Naive thymus-derived CD4-positive, alpha-beta T cell (primary cell): Measurements from ENCODE around the gene ZNF266. TPM values are rescaled to one million over a fixed set of nuclear protein-coding genes. Genes with fewer than 3 reads are reported as not detected.
A peak's percentile ranks its signal among the peaks of the same experiment; 100 is the strongest.

ENCODE experiments used
- ATAC-seq: fragments of 150-1000 bp; cut with Tn5 transposase; 2 replicates; pipeline ENCODE4 v1.10.0; 2021; ENCODE audit warnings: mild to moderate bottlenecking, moderate library complexity
- CTCF ChIA-PET: fragments of 350-600 bp; sonication (Branson Sonifier 250); formaldehyde crosslinking; loops from one replicate; lab custom pipeline; 2021; ENCODE audit warnings: antibody characterized with exemption; lab: Charles Lee
- POLR2A ChIA-PET: fragments of 350-600 bp; sonication (Branson Sonifier 250); formaldehyde crosslinking; loops from one replicate; lab custom pipeline; 2021; ENCODE audit warnings: antibody characterized with exemption, inconsistent platforms; lab: Charles Lee
- DNase-seq, 9 donors: peaks; one replicate each; pipeline versions ENCODE4 v3.0.0 to v3.0.0-alpha.2; 2020 to 2022; ENCODE audit warnings: mixed read lengths in 1 of 9
- H3K27ac ChIP-seq: one replicate; pipeline ENCODE4 v1.7.0; 2013; ENCODE audit warnings: mild to moderate bottlenecking, low read depth, low read length, moderate library complexity
- H3K27me3 ChIP-seq, 2 donors: one replicate each; pipeline ENCODE4 v1.7.0; 2013; ENCODE audit warnings: low read length in 2 of 2, mild to moderate bottlenecking in 2 of 2, moderate library complexity in 2 of 2; ENCODE audit not compliant: control insufficient read depth in 2 of 2, insufficient read depth in 2 of 2
- H3K36me3 ChIP-seq, 3 experiments: 1 replicate in 2 of 3; 2 replicates in 1 of 3; pipeline ENCODE4 v1.7.0; 2013; ENCODE audit warnings: low read length in 3 of 3, mild to moderate bottlenecking in 3 of 3, moderate library complexity in 1 of 3; ENCODE audit not compliant: insufficient read depth in 3 of 3, control insufficient read depth in 2 of 3
- H3K4me1 ChIP-seq, 2 donors: one replicate each; pipeline ENCODE4 v1.7.0; 2013; ENCODE audit warnings: low read length in 2 of 2, mild to moderate bottlenecking in 2 of 2, moderate library complexity in 1 of 2; ENCODE audit not compliant: control insufficient read depth in 2 of 2, insufficient read depth in 2 of 2
- H3K4me3 ChIP-seq: 2 replicates; pipeline ENCODE4 v1.7.0; 2013; ENCODE audit warnings: mild to moderate bottlenecking, low read length
- H3K9me3 ChIP-seq, 3 experiments: 1 replicate in 2 of 3; 2 replicates in 1 of 3; pipeline ENCODE4 v1.7.0; 2013; ENCODE audit warnings: low read length in 3 of 3; ENCODE audit not compliant: control insufficient read depth in 2 of 3
- H3K27ac Mint-ChIP-seq, 9 donors: one replicate each; pipeline ENCODE4 v1.8.0; 2020 to 2022; ENCODE audit warnings: mixed read lengths in 9 of 9, mild to moderate bottlenecking in 8 of 9, moderate library complexity in 5 of 9, inconsistent platforms in 2 of 9
- H3K27me3 Mint-ChIP-seq, 5 donors: one replicate each; pipeline ENCODE4 v1.8.0; 2021 to 2022; ENCODE audit warnings: mixed read lengths in 5 of 5, mild to moderate bottlenecking in 1 of 5
- H3K36me3 Mint-ChIP-seq, 5 donors: one replicate each; pipeline ENCODE4 v1.8.0; 2020 to 2022; ENCODE audit warnings: mixed read lengths in 5 of 5, mild to moderate bottlenecking in 3 of 5, inconsistent platforms in 1 of 5
- H3K4me1 Mint-ChIP-seq, 7 donors: one replicate each; pipeline ENCODE4 v1.8.0; 2020 to 2022; ENCODE audit warnings: mixed read lengths in 7 of 7, mild to moderate bottlenecking in 3 of 7, inconsistent platforms in 1 of 7
- H3K4me3 Mint-ChIP-seq, 10 donors: one replicate each; pipeline ENCODE4 v1.8.0; 2020 to 2022; ENCODE audit warnings: mild to moderate bottlenecking in 10 of 10, mixed read lengths in 10 of 10, moderate library complexity in 6 of 10, inconsistent platforms in 2 of 10
- H3K9me3 Mint-ChIP-seq, 11 donors: one replicate each; pipeline ENCODE4 v1.8.0; 2020 to 2022; ENCODE audit warnings: mixed read lengths in 11 of 11, mild to moderate bottlenecking in 4 of 11, inconsistent platforms in 1 of 11, moderate library complexity in 1 of 11
- intact Hi-C, 2 donors: fragments of 100-400 bp; cut with micrococcal nuclease; formaldehyde crosslinking; loops; one replicate each; pipeline ENCODE4 v1.15.1; 2023
- polyA plus RNA-seq, 2 donors: library from polyadenylated mRNA; unstranded; fragments of 300-500 nt; fragmentation: Illumina TruSeq; gene quantifications; one replicate each; pipeline ENCODE4 v1.2.3, GENCODE V29; 2021
- total RNA-seq, 6 experiments: library from RNA in 5 of 6; stranded (reverse) in 5 of 6; gene quantifications; 1 replicate in 5 of 6; 2 replicates in 1 of 6; pipeline ENCODE4 v1.2.3 and lab custom pipeline; 2021 to 2026

Gene ZNF266
- total RNA-seq = 10 to 100 TPM; 34.0 to 73.9 (median 55.0) TPM
- polyA plus RNA-seq = 10 to 100 TPM; 23.1 to 29.5 TPM
- 187 reads per million, percentile 92 among the genes with 10 or more reads in this experiment for total RNA-seq (lab: John Stamatoyannopoulos, UW)

DNA sequence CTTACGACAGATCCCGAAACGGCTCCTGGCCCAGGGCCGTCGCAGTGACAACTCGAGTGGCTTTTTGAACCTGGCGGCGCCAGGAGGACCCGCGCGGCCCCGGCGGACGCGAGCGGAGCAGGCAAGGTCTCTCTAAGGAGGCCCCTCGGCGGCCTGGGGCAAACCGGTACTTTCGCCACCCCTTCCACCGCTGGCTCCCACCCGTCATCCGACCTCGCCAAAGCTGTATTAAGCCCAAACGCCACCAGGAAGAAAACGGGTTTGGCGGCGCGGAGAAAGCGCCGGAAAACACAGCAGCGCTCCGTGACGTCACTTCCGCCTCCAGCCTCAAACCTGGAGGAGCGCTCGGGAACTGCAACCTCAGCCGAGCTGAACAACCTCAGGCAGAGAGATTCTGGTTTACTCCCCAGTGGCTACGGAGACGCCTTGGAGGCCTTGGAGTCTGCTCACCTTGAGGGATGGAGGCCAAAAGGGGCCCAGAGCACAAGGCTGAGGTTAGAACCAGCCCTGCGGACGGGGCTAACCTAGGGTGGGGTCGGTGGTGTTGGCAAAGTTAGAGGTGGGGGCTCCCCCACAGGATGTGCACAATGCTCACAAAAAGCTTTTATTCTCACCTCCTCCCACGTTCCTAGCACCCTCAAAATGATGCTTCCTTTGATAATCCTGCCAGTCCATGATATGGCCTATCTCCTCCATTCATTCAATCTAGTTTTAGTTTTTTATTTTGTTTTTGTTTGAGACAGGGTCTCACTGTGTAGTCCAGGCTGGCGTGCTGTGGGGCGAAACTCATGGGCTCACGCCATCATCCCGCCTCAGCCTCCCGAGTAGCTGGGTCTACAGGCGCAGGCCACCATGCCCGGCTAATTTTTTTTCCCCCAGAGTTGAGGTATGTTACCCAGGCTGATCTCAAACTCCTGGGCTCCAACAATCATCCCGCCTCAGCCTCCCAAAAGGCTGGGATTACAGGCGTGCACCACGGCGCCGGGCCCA, at the start of gene ZNF266:
Gene ZNF266 (minus strand): TSS at position 295 of the 990 bp plus-strand sequence. CDS start 15,484 bp downstream, outside the sequence.
- Mint-ChIP-seq H3K9me3 (peaks cover 3 to 36% (median 8%) of the 10 kb centered on the region in 11 donors), H3K36me3 (peaks cover 23 to 46% (median 43%) of the 10 kb centered on the region in 5 donors), H3K27ac (peak within 1 kb of the TSS; percentile 95 to 99 (median 98)), H3K4me3 (peak within 1 kb of the TSS; percentile 89 to 97 (median 93)), H3K27me3 (no peaks in the 10 kb centered on the region), H3K4me1 (peaks cover 20 to 54% (median 48%) of the 10 kb centered on the region in 7 donors)
- H3K27me3 ChIP-seq = no peaks in the 10 kb centered on the region
- peaks cover 6 to 34% (median 7%) of the 10 kb centered on the region in 3 experiments for H3K36me3 ChIP-seq
- H3K4me3 ChIP-seq = peak within 1 kb of the TSS; percentile 73
- intact Hi-C loops = loop anchor here (1.0 to 5.0 kb wide), 13 partner anchors 103 to 603 kb away; partner anchors contain the start of genes ZNF121 (in 2 of the 2), ZNF317 (in 2 of the 2), ZNF426 (in 2 of the 2) and ZNF559 (in 2 of the 2)
- ATAC-seq (peak; percentile 92), DNase-seq (peak; percentile 82 to 93 (median 91))
- ChIA-PET CTCF (interaction anchor here (0.6 kb wide), 1 partner anchor 837 kb away, joined by 3 read pairs; no protein-coding TSS in a partner anchor), POLR2A (interaction anchor here (0.6 to 2.5 kb wide), 10 partner anchors 12 to 604 kb away, joined by 3 to 10 read pairs (median 3); partner anchors contain the start of genes ZNF121, ZNF317 and ZNF559)
- peaks cover 0 to 3% (median 0%) of the 10 kb centered on the region in 3 experiments for H3K9me3 ChIP-seq
- H3K4me1 ChIP-seq = peaks cover 26 to 27% of the 10 kb centered on the region in 2 donors
- peak within 1 kb of the TSS; percentile 94 for H3K27ac ChIP-seq

DNA sequence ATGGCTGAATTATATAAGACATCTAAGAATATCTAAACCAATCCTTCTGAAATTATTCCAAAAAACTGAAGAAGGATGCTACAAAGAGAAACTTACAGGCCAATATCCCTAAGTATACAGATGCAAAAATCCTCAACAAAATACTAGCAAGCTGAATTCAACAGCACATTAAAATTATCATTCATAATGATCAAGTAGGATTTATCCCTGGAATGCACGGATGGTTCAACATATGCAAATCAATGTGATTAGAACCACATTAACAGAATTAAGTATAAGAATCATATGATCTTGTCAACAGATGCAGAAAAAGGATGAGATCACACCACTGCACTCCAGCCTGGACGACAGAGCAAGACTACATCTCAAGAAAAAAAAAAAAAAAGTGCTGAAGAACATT, 49.8 kb upstream of the ZNF266 start:
- Histone ChIP-seq H3K27me3 (no peaks in the 10 kb centered on the region), H3K4me3 (no peak overlapping the region), H3K36me3 (no peaks in the 10 kb centered on the region), H3K9me3 (peaks cover 6 to 40% (median 9%) of the 10 kb centered on the region in 3 experiments), H3K27ac (no peak overlapping the region), H3K4me1 (no peaks in the 10 kb centered on the region)
- DNase-seq = no peak
- no peak for ATAC-seq
- Mint-ChIP-seq H3K27ac (no peak overlapping the region), H3K4me3 (no peak overlapping the region), H3K9me3 (peaks cover 4 to 83% (median 53%) of the 10 kb centered on the region in 11 donors), H3K36me3 (peaks cover 0 to 16% (median 5%) of the 10 kb centered on the region in 5 donors), H3K27me3 (no peaks in the 10 kb centered on the region), H3K4me1 (no peaks in the 10 kb centered on the region)
- CTCF ChIA-PET = no interaction called here
- intact Hi-C loops = no loop called here
- POLR2A ChIA-PET = no interaction called here

DNA sequence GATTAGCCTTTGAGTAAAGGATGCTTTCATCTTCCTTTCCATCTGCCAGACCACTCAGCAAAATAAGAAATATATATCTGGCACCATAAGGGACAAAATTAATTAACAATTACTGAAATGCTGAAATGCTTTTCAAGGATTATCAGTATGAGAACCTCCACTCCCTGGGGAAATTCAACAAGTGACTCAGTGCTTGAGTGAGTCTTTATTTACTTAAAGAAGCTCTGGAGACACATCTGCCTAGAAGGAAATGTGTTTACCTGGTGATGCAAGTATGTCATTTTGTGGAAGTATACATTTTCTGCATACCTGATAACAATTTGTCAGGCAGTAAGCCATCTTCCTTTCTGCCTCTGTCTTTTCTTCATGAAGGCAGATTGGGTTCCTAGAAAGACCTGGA, 39.6 kb upstream of the ZNF266 start:
- H3K4me3 ChIP-seq = no peak overlapping the region
- no peaks in the 10 kb centered on the region for H3K4me1 ChIP-seq
- Mint-ChIP-seq H3K4me3 (no peak overlapping the region), H3K27ac (no peak overlapping the region), H3K36me3 (peaks cover 0 to 29% (median 3%) of the 10 kb centered on the region in 5 donors), H3K27me3 (peaks cover 0 to 3% (median 0%) of the 10 kb centered on the region in 5 donors), H3K4me1 (no peaks in the 10 kb centered on the region), H3K9me3 (peaks cover 8 to 99% (median 53%) of the 10 kb centered on the region in 11 donors)
- ChIA-PET CTCF (no interaction called here), POLR2A (no interaction called here)
- intact Hi-C loops = no loop called here
- no peak overlapping the region for H3K27ac ChIP-seq
- DNase-seq (no peak), ATAC-seq (no peak)
- no peaks in the 10 kb centered on the region for H3K27me3 ChIP-seq
- H3K36me3 ChIP-seq = no peaks in the 10 kb centered on the region
- H3K9me3 ChIP-seq = peaks cover 0 to 18% (median 0%) of the 10 kb centered on the region in 3 experiments

DNA sequence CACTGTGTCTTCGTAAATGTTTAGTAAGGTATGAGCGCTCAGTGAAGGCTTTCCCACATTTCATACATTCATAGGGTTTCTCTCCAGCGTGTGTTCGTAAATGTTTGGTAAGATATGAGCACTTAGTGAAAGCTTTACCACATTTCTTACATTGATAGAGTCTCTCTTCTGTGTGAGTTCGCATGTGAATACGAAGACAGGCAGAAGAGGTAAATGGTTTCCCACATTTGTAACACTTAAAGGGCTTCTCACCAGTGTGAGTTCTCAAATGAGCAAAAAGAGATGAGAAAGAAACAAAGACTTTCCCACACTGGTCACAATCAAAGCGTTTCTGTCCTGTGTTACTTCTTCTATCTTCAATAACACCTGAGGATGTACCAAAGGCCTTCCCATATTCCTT, 31.8 kb upstream of the ZNF266 start:
- H3K9me3 Mint-ChIP-seq = peaks cover 11 to 100% (median 58%) of the 10 kb centered on the region in 11 donors
- POLR2A ChIA-PET = no interaction called here
- H3K27ac ChIP-seq = no peak overlapping the region
- CTCF ChIA-PET = no interaction called here
- peaks cover 10 to 65% (median 19%) of the 10 kb centered on the region in 3 experiments for H3K9me3 ChIP-seq
- H3K27ac Mint-ChIP-seq = no peak overlapping the region
- intact Hi-C loops = no loop called here
- no peaks in the 10 kb centered on the region for H3K4me1 ChIP-seq
- DNase-seq = no peak
- no peaks in the 10 kb centered on the region for H3K27me3 Mint-ChIP-seq
- H3K4me3 Mint-ChIP-seq = no peak overlapping the region
- no peak overlapping the region for H3K4me3 ChIP-seq
- H3K4me1 Mint-ChIP-seq = no peaks in the 10 kb centered on the region
- no peaks in the 10 kb centered on the region for H3K27me3 ChIP-seq
- H3K36me3 ChIP-seq = peaks cover 0 to under 1% (median 0%) of the 10 kb centered on the region in 3 experiments
- ATAC-seq = no peak
- H3K36me3 Mint-ChIP-seq = peaks cover 0 to 19% (median under 1%) of the 10 kb centered on the region in 5 donors

DNA sequence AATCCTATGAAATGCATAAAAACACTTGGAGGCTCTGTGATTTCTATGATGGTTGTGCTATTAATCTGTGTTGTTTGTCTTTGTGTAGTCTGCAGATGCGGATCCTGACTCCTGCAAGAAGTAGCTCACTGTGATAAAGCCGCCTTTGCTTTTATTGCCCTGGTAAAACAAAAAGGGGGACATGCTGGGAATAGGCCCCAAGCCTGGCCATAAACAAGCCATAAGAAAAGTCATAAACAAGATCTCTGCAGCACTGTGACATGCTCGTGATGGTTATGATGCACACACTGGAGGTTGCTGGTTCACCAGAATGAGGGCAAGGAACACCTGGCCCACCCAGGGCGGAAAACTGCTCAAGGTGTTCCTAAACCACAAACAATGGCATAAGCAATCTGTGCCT, 26.6 kb upstream of the ZNF266 start:
- no peak for ATAC-seq
- Mint-ChIP-seq H3K4me1 (no peaks in the 10 kb centered on the region), H3K4me3 (no peak overlapping the region), H3K9me3 (peaks cover 17 to 97% (median 60%) of the 10 kb centered on the region in 11 donors), H3K27me3 (no peaks in the 10 kb centered on the region), H3K27ac (no peak overlapping the region), H3K36me3 (peaks cover 0 to 49% (median 17%) of the 10 kb centered on the region in 5 donors)
- intact Hi-C loops = no loop called here
- Histone ChIP-seq H3K4me3 (no peak overlapping the region), H3K27me3 (no peaks in the 10 kb centered on the region), H3K4me1 (no peaks in the 10 kb centered on the region), H3K36me3 (peaks cover 0 to 3% (median 0%) of the 10 kb centered on the region in 3 experiments), H3K27ac (no peak overlapping the region), H3K9me3 (peaks cover 0 to 74% (median 16%) of the 10 kb centered on the region in 3 experiments)
- ChIA-PET CTCF (no interaction called here), POLR2A (no interaction called here)
- DNase-seq = no peak

DNA sequence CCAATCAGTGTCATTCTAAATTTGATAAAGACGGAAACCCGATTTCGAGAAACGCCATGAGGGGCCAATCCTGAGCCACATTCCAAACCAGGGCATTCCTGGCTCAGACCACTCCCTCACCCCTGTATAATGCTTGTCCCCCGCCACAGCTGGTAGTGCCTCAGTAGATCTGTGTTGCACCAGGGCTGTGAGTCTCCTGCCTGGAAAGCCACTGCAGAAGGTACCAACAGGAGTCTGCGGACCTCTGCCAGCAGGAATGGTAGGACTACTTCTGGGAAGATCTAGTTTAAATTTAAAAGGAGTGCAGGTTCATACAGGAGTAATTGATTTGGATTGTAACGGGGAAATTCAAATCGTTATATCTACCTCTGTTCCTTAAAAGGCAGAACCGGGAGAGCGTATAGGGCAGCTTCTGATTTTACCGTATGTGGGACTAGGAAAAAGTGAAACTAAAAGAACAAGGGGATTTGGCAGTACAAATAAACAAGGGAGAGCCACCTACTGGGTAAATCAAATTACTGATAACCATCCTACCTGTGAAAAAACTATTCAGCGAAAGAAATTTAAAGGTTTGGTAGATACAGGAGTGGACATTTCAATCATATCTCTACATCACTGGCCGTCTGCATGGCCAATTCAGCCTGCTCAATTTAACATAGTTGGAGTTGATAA, 20.8 kb upstream of the ZNF266 start:
- Mint-ChIP-seq H3K4me3 (peak overlapping the region in 2 of 10 donors; percentile 17 to 41), H3K9me3 (peaks cover 33 to 97% (median 65%) of the 10 kb centered on the region in 11 donors), H3K36me3 (peaks cover 2 to 60% (median 27%) of the 10 kb centered on the region in 5 donors), H3K27me3 (no peaks in the 10 kb centered on the region), H3K4me1 (no peaks in the 10 kb centered on the region), H3K27ac (no peak overlapping the region)
- ChIA-PET POLR2A (no interaction called here), CTCF (no interaction called here)
- Histone ChIP-seq H3K27me3 (no peaks in the 10 kb centered on the region), H3K36me3 (no peaks in the 10 kb centered on the region), H3K9me3 (peaks cover 2 to 76% (median 8%) of the 10 kb centered on the region in 3 experiments), H3K4me1 (no peaks in the 10 kb centered on the region), H3K27ac (no peak overlapping the region), H3K4me3 (no peak overlapping the region)
- intact Hi-C loops = no loop called here
- ATAC-seq = no peak
- DNase-seq = no peak
